ENCODE data around the gene ACSM3.
"Not testable (repeated sequence)": the region's sequence is repeated elsewhere in the genome, so short reads cannot be mapped to it uniquely, and the experiment has no call there.

ACSM3 gene

GRCh38 chr16:20755799-20756198, 8.0 kb upstream of the ACSM3 start:
- not testable (repeated sequence) for DNase-seq

DNA sequence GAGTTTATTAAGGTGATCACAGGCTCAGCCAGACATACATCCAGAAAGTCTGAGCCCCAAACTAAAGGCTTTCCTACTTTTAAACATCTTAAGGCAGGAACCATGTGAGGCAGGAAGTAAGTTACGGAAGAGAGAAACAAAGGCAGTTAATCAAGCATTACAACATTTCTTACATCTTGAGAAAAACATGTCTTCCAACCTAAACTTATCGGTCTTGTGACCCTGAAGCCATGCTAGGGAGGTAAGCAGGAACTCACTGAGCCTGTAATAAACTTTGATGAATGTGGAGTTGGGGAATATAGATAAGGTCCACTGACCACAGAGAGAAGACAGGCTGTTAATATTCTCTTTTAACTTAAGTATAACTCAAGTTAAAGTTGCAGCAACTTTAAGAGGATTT, 3.5 kb upstream of the ACSM3 start:
- no peak for DNase-seq

DNA sequence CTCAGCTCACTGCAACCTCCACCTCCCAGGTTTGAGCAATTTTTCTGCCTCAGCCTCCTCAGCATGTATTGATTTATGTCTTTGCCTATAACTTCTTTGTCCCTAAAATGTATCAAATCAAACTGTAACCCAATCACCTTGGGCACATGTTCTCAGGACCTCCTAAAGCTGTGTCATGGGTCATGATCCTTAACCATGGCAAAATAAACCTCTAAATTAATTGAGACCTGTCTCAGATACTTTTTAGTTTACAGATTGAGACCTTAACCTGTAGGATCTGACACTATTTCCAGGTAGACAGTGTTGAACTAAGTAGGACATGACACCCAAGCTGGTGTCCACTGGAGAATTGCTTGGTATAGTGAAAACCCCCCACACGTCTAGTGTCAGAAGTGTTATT, 2.6 kb upstream of the ACSM3 start:
- DNase-seq: no peak

- DNase-seq: no peak
These were observed 1.2 kb upstream of the ACSM3 start for GRCh38 chr16:20762404-20763123.

DNA sequence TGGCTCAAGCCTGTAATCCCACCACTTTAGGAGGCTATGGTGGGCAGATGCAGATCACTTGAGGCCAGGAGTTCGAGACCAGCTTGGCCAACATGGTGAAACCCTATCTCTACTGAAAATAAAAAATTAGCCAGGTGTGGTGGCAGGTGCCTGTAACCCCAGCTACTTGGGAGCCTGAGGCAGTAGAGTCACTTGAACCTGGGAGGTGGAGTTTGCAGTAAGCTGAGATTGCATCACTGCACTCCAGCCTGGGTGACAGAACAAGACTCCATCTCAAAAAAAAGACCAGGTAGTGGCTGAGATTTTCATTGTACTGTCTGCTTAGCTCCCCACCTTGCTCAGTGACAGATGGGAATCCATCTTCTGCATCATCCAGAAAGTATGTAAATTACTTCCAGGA, 634 bp downstream of the ACSM3 start:
- not testable (repeated sequence) for DNase-seq

DNA sequence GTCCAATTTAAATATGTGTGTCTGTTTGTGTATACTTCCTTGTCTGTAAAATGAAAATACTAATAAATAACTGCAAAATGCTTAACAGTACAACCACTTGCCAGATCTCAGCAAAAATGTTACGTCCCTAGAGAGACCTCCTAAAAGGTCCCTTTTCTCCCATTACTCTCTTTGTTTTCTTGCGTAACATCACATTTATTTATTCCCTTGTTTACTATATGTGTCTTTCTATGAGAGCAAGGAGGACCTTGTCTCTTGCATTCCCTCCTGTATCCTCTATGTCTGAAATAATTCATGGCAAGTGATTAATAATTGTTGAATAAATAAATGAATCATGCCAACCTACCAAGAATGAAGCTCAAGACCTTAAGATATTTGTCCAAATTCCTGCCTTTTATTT, 1.9 kb downstream of the ACSM3 start:
- no peak for DNase-seq

DNA sequence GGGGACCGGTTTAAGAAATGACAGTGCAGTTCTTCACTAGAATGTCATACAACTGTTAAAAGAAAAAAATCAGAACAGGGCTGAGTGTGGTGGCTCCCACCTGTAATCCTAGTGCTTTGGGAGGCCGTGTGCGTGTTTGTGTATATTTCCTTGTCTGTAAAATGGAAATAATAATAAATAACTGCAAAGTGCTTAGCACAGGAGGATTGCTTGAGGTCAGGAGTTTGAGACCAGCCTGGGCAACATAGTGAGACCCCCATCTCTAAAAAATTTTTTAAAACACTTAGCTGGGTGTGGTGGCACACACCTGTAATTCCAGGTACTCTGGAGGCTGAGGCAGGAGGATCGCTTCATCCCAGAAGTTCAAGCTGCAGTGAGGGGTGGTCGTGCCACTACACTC, 2.5 kb downstream of the ACSM3 start:
- DNase-seq: no peak

GRCh38 chr16:20767577-20767976, 3.8 kb downstream of the ACSM3 start:
- no peak for DNase-seq

GRCh38 chr16:20768121-20768520, 4.3 kb downstream of the ACSM3 start:
- DNase-seq: no peak

DNA sequence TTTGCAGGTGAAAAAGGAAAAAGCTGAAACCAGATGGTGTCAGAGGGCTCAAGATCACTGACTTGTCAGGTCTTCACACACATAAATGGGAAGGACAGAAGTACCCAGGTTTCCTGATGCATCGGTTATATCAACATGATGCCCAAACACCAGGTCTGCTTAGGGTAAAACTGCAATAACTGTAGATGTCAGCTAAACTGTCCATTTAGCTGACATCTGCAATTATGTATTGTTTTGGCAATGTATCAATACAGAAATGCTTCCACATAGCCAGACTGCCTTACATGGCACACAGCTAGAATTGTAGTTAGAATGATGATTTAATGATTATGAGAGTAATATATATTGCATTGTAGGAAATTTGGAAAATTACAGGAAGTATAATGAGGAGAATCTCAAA, 5.0 kb downstream of the ACSM3 start:
- no peak for DNase-seq

- DNase-seq: no peak
These were observed 9.9 kb downstream of the ACSM3 start for GRCh38 chr16:20773679-20774078.

DNA sequence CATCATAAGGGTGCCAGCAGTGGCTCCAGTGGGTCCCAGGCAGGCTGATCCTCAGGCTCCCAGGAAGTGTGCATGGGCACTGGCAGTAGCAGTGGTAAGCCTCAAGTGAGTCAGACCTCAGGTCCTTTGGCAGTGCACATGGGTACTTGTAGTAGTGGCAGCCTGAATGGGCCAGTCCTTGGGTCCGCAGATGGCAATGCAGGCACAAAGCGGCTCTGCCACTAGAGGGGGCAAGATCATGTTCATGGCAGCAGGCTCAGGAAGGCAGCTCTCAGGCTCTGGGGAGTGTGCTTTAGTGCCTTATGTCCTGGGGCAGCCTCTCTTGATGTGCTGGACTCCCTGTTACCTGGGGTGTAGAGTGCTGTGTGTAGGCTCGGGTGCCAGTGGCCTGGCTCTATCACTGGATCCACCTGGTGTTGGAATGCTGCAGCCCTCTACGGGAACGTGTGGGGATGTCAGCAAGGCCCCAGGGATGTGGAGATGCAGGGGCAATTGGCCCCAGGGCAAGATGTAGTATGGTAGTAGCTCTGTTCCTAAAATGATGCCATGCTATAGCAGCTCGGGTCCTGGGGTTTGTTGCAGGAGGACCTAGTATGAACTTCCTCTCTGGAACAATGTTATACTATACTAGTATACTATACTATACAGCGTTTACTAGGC, 11.0 kb downstream of the ACSM3 start:
- peak in 6 of 51 donors; percentile 1 to 11 (median 1) for DNase-seq

GRCh38 chr16:20781697-20782096, 17.9 kb downstream of the ACSM3 start:
- DNase-seq: no peak

DNA sequence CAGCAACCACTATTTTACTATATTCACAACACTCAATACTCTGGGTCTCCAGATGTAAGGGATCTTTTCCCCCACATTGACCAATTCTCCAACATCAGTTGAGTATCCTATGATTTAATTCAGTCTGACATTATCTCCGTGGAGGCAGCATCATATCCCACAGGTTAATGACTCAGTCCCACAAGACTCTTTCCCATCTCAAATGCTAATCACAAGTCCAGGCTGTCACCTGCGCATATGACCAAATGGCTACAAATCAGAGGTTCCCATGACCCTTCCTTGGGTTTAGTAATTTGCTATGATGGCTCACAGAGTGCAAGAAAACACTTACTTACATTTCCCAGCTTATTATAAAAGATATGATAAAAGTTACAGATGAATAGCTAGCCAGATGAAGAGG, 18.7 kb downstream of the ACSM3 start:
- no peak for DNase-seq

- no peak for DNase-seq
These were observed 20.4 kb downstream of the ACSM3 start for GRCh38 chr16:20784204-20784603.

GRCh38 chr16:20789130-20789529, 25.3 kb downstream of the ACSM3 start:
- no peak for DNase-seq

DNA sequence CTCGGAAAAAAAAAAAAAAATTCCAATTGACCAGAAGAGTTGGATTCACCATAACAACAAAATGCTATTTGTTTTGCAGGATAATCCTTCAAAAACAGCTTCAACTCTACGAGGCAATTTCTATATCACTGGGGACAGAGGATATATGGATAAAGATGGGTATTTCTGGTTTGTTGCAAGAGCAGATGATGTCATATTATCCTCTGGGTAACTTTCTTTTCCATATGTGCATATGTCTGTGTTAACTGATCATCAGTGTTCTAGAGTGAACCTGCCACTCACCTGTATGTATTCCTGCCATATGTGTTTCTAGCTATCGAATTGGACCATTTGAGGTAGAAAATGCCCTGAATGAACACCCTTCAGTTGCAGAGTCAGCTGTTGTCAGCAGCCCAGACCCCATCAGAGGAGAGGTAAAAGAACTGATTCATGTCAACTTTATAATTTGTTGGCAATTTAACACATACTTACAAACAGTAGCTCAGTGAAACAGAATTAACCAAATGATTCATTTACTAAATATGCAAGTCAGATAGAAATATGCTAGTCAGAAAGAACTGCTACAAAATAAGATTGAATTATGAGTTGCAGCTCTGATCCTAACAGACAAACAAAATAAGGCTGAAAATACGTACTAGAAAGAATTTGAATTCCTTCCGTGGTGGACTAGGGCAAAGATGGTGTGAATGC, 28.3 kb downstream of the ACSM3 start:
- no peak for DNase-seq

GRCh38 chr16:20798364-20798763, 34.5 kb downstream of the ACSM3 start:
- no peak for DNase-seq

DNA sequence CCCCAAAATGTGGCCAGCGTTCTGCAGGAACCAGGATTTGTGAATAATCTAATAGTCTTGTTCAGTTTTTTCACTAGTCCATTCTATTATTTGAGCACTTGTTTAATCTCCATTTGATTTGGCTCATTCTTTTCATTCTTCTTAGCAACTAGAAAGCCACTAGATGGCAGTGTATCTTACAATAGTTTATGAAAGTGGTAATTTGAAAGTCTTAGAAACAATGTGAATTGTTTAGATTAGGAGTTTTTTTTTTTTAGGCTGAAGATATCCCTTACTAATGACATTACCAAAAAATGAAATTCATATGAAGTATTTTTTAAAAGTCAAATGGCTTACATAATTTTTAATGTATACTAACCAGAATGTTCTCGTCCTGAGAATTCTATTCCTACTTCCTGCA, 35.8 kb downstream of the ACSM3 start:
- peak in 1 of 51 donors; percentile 8 for DNase-seq

- DNase-seq: no peak
These were observed 37.5 kb downstream of the ACSM3 start for GRCh38 chr16:20801278-20801677.

DNA sequence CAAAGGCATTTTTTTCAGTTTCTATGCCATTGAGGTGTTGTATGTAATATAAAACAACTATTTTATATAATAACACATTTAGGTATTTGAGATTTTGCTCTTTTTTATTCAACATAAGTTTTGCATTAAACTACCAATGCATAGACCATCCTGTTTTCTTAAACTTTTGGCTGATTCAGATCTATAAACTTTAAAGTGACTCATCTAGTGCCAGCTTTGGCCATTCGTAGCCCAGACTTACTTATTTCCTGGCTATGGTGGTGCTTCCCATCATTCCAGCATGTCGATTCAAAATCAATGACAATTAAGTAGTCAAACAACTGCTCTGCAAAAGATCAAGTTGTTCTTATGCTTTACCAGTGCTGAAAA, 39.4 kb downstream of the ACSM3 start:
- DNase-seq: no peak

- no peak for DNase-seq
These were observed 39.9 kb downstream of the ACSM3 start for GRCh38 chr16:20803561-20804214.

Data from hypothalamus (tissue), 51 donors.